Panc1 (cell line): Measurements from ENCODE around the gene SLC19A2. TPM values are rescaled to one million over a fixed set of nuclear protein-coding genes. Genes with fewer than 3 reads are reported as not detected.
"Not testable (repeated sequence)": the region's sequence is repeated elsewhere in the genome, so short reads cannot be mapped to it uniquely, and the experiment has no call there.

Experiments
- ATAC-seq: fragments of 200-7000 bp; cut with Tn5 transposase; 2 replicates; pipeline ENCODE4 v1.9.1; 2020; ENCODE audit warnings: mild to moderate bottlenecking, moderate library complexity
- BruUV-seq: library from RNA; stranded (reverse); fragments of 400-500 nt; replicated peaks from 2 replicates; lab custom pipeline; 2021; lab: Mats Ljungman, UMichigan
- CTCF ChIA-PET: fragments of 300-600 bp; sonication (Branson Sonifier 250); formaldehyde crosslinking; loops from one replicate; lab custom pipeline; 2022; ENCODE audit warnings: antibody characterized with exemption; lab: Charles Lee
- POLR2A ChIA-PET: fragments of 300-600 bp; sonication (Branson Sonifier 250); formaldehyde crosslinking; loops from one replicate; lab custom pipeline; 2022; ENCODE audit warnings: antibody characterized with exemption; lab: Charles Lee
- DNase-seq: peaks from one replicate; pipeline ENCODE4 v3.0.0-alpha.2; 2010; ENCODE audit warnings: low read depth, low spot score
- H3K27ac ChIP-seq: 2 replicates; pipeline ENCODE4 v1.5.1; 2011; ENCODE audit warnings: mild to moderate bottlenecking, low read length, inconsistent platforms
- H3K27me3 ChIP-seq: fragments of 200-500 bp; sonication (Bioruptor generic); 2 replicates; pipeline ENCODE4 v1.6.0; 2014; ENCODE audit warnings: low read length, inconsistent platforms; ENCODE audit not compliant: control insufficient read depth, insufficient read depth
- H3K36me3 ChIP-seq: fragments of 200-500 bp; sonication (Bioruptor generic); 2 replicates; pipeline ENCODE4 v1.5.1; 2014; ENCODE audit warnings: inconsistent platforms, mild to moderate bottlenecking, low read length, moderate library complexity; ENCODE audit not compliant: control insufficient read depth, insufficient read depth
- H3K4me1 ChIP-seq: 2 replicates; pipeline ENCODE4 v1.5.1; 2011; ENCODE audit warnings: inconsistent platforms, mild to moderate bottlenecking, low read length, moderate library complexity; ENCODE audit not compliant: control insufficient read depth, insufficient read depth
- H3K4me3 ChIP-seq, 2 experiments: 2 replicates each; pipeline ENCODE4 v1.5.1; 2011 to 2012; ENCODE audit warnings: low read depth in 2 of 2, low read length in 2 of 2, mild to moderate bottlenecking in 2 of 2, inconsistent platforms in 1 of 2, moderate library complexity in 1 of 2
- H3K9me3 ChIP-seq: fragments of 200-500 bp; sonication (Bioruptor generic); 2 replicates; pipeline ENCODE4 v1.5.1; 2014; ENCODE audit warnings: low read depth, mild to moderate bottlenecking, inconsistent platforms, low read length, moderate library complexity; ENCODE audit not compliant: control insufficient read depth, insufficient read depth
- CTCF ChIP-seq: fragments of 450-650 bp; IDR thresholded peaks from 2 replicates; pipeline ENCODE4 v1.5.1; 2017; ENCODE audit warnings: mild to moderate bottlenecking
- POLR2AphosphoS5 ChIP-seq: IDR thresholded peaks from 2 replicates; pipeline ENCODE4 v1.6.1; 2012; ENCODE audit warnings: mild to moderate bottlenecking, low read depth, low read length, moderate library complexity
- REST ChIP-seq, 2 experiments: IDR thresholded peaks; 2 replicates each; pipeline ENCODE4 v1.6.1; 2011 to 2012; ENCODE audit warnings: low read depth in 2 of 2, control low read depth in 1 of 2, low read length in 1 of 2, mild to moderate bottlenecking in 1 of 2, moderate library complexity in 1 of 2; ENCODE audit not compliant: insufficient read depth in 1 of 2
- SIN3A ChIP-seq: IDR thresholded peaks from 2 replicates; pipeline ENCODE4 v1.6.1; 2012; ENCODE audit warnings: low read depth, mild to moderate bottlenecking, low read length, moderate library complexity, borderline replicate concordance; ENCODE audit not compliant: insufficient read depth
- TCF7L2 ChIP-seq: IDR thresholded peaks from 2 replicates; pipeline ENCODE4 v1.6.1; 2011; ENCODE audit warnings: mild to moderate bottlenecking, low read depth, low read length, inconsistent platforms
- in situ Hi-C: cut with HindIII; loops from 2 replicates; pipeline ENCODE4 v1.10.0; 2016; ENCODE audit warnings: low sequenced_read_pairs, low pct_unique_long_range_greater_than_20kb
- intact Hi-C: fragments of 100-400 bp; cut with micrococcal nuclease; formaldehyde crosslinking; loops from one replicate; pipeline ENCODE4 v1.10.0; 2022; ENCODE audit not compliant: unreplicated experiment
- total RNA-seq: library from RNA; stranded (reverse); gene quantifications from one replicate; pipeline ENCODE4 v1.2.1, GENCODE V29; 2021; ENCODE audit not compliant: unreplicated experiment

The SLC19A2 gene
- total RNA-seq, 1 experiment from 2014 or later = 10.8 TPM

- POLR2A ChIA-PET = interaction anchor here (0.7 kb wide), 1 partner anchor 61 kb away, joined by 4 read pairs; no protein-coding TSS in a partner anchor
- H3K27ac ChIP-seq, H3K36me3 ChIP-seq, CTCF ChIA-PET, H3K4me1 ChIP-seq, ATAC-seq, H3K9me3 ChIP-seq, DNase-seq, intact Hi-C loops, in situ Hi-C loops, H3K27me3 ChIP-seq, H3K4me3 ChIP-seq, BruUV-seq: not testable (repeated sequence)
Measured at GRCh38 chr1:169533528-169534190, 47.9 kb upstream of the SLC19A2 start.

- BruUV-seq = no TSS peak
- Histone ChIP-seq H3K4me3 (no peak overlapping the region), H3K27me3 (peaks cover 10% of the 10 kb centered on the region), H3K27ac (no peak overlapping the region), H3K9me3 (no peaks in the 10 kb centered on the region), H3K36me3 (no peaks in the 10 kb centered on the region), H3K4me1 (no peaks in the 10 kb centered on the region)
- no peak for DNase-seq
- intact Hi-C loops = no loop called here
- CTCF ChIA-PET = no interaction called here
- in situ Hi-C loops = no loop called here
- POLR2A ChIA-PET = no interaction called here
- no peak for ATAC-seq
- TF ChIP-seq SIN3A (no peak), POLR2AphosphoS5 (no peak), CTCF (no peak), TCF7L2 (no peak), REST (IDR thresholded peaks at IDR 0.05; ENCODE audit: insufficient read depth in 1 of 2, low read depth in 2 of 2, low read length in 1 of 2) (no peak)
Measured at GRCh38 chr1:169530448-169530847, 44.7 kb upstream of the SLC19A2 start.

GRCh38 chr1:169529068-169529642, 43.4 kb upstream of the SLC19A2 start:
- TF ChIP-seq SIN3A (no peak), POLR2AphosphoS5 (no peak), TCF7L2 (no peak), REST (IDR thresholded peaks at IDR 0.05; ENCODE audit: insufficient read depth in 1 of 2, low read depth in 2 of 2, low read length in 1 of 2) (no peak), CTCF (no peak)
- Histone ChIP-seq H3K4me3 (peak overlapping the region in 1 of 2 experiments; percentile 7; a peak in 1 of 4 replicates), H3K36me3 (no peaks in the 10 kb centered on the region), H3K9me3 (no peaks in the 10 kb centered on the region), H3K27ac (no peak overlapping the region), H3K27me3 (peaks cover 10% of the 10 kb centered on the region), H3K4me1 (no peaks in the 10 kb centered on the region)
- ATAC-seq = no peak
- ChIA-PET POLR2A (no interaction called here), CTCF (no interaction called here)
- in situ Hi-C loops (no loop called here), intact Hi-C loops (no loop called here)
- no peak for DNase-seq
- BruUV-seq = no TSS peak
